ENCODE measurements around the gene RGL3. TPM values are rescaled to one million over a fixed set of nuclear protein-coding genes. Genes with fewer than 3 reads are reported as not detected.
A peak's percentile ranks its signal among the peaks of the same experiment; 100 is the strongest.

The RGL3 gene
- total and polyA plus RNA-seq, 9 of the 15 experiments (the other 6 are each of a cell fraction or from before 2014, with no cell fraction given), result 0.12 to 0.61 (median 0.32) TPM; not detected in 4

DNA sequence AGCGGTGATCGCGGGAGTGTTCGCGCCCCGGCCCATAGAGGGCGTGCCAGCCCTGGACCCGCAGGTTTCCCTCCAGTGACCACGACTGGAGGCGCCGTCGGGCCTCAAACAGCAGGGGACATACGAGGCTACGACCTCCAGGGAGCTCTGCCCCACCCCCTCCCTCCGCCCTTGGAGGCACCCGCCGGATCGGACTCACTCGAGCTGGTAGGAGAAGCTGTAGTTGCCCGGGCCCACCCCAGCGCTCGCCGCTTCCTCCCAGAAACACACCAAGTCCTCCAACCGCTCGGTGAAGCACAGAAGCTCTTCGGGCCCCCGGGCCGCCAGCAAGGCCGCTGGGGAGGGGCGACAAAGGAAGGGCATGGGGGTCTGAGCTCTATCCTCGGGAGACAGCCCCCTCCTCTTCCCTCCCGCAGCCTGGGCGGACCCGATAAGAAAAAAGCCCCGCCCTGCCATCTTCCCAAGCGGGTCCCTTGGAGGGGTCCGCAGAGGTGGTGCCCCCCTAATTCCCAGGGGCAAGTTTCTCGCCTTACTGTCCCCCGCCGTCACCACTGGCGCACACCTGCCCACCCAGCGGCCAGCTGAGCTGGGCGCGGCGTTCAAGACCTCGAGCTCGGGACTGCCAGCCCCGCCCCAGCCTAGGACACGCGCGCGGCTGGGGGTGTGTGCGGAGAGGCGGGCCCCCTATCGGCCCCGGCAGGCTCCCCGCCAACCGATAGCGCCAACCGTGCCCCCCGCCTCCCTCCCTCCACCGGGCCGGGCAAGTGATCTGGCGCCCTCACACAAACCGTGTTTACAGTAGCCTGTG lies 36.0 kb downstream of the RGL3 start (continued):
- TF ChIP-seq, protein P1, sequence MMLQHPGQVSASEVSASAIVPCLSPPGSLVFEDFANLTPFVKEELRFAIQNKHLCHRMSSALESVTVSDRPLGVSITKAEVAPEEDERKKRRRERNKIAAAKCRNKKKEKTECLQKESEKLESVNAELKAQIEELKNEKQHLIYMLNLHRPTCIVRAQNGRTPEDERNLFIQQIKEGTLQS (IDR thresholded peaks at IDR 0.05), result no peak
- TF ChIP-seq, protein P1 (CRISPR knock-in tag; conservative IDR thresholded peaks at IDR 0.05), result no peak
- TF ChIP-seq GTF2F1 (IDR thresholded peaks at IDR 0.05; ENCODE audit: low read depth, low read length), result no peak
- TF ChIP-seq PHB (CRISPR knock-in tag; IDR thresholded peaks at IDR 0.05), result no peak
- TF ChIP-seq REST (IDR thresholded peaks at IDR 0.05; ENCODE audit: borderline replicate concordance), result peak; percentile 91
- TF ChIP-seq REST (CRISPR knock-in tag; IDR thresholded peaks at IDR 0.05; ENCODE audit: low read depth), result no peak
- TF ChIP-seq ZBTB2 (IDR thresholded peaks at IDR 0.05), result no peak
- TF ChIP-seq FOXP4 (CRISPR knock-in tag; IDR thresholded peaks at IDR 0.05; ENCODE audit: borderline replicate concordance), result no peak
- no peak for TF ChIP-seq CAMTA2 (CRISPR knock-in tag; conservative IDR thresholded peaks at IDR 0.05)
- no peak for TF ChIP-seq PBX2 (CRISPR knock-in tag; IDR thresholded peaks at IDR 0.05; ENCODE audit: low read depth)
- no peak for TF ChIP-seq PBX2 (tag; conservative IDR thresholded peaks at IDR 0.05; ENCODE audit: low read depth)
- no peak for TF ChIP-seq ZNF551 (CRISPR knock-in tag; IDR thresholded peaks at IDR 0.05)
